A673 (cell line): ENCODE measurements around the gene RBMS1.

Experiments
- EZH2 ChIP-seq: fragments of 200-600 bp; sonication (generic); IDR thresholded peaks from 2 replicates; pipeline ENCODE4 v1.6.1; 2017; ENCODE audit warnings: borderline replicate concordance, low read depth, mild to moderate bottlenecking, mixed read lengths, antibody characterized with exemption, low read length; ENCODE audit not compliant: poor library complexity, severe bottlenecking
- TF ChIP-seq, protein P1 (sequence below): fragments of 300-800, 200-600 bp; sonication (generic); conservative IDR thresholded peaks from 2 replicates; pipeline ENCODE4 v1.5.1; 2017; ENCODE audit warnings: low read depth, mild to moderate bottlenecking, antibody characterized with exemption, low read length, moderate library complexity, mixed read lengths

GRCh38 chr2:160321006-160321405 is 172.6 kb downstream of the RBMS1 start:
- TF ChIP-seq, protein P1, sequence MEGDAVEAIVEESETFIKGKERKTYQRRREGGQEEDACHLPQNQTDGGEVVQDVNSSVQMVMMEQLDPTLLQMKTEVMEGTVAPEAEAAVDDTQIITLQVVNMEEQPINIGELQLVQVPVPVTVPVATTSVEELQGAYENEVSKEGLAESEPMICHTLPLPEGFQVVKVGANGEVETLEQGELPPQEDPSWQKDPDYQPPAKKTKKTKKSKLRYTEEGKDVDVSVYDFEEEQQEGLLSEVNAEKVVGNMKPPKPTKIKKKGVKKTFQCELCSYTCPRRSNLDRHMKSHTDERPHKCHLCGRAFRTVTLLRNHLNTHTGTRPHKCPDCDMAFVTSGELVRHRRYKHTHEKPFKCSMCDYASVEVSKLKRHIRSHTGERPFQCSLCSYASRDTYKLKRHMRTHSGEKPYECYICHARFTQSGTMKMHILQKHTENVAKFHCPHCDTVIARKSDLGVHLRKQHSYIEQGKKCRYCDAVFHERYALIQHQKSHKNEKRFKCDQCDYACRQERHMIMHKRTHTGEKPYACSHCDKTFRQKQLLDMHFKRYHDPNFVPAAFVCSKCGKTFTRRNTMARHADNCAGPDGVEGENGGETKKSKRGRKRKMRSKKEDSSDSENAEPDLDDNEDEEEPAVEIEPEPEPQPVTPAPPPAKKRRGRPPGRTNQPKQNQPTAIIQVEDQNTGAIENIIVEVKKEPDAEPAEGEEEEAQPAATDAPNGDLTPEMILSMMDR: no peak
- no peak for TF ChIP-seq EZH2
